Central memory CD8-positive, alpha-beta T cell (primary cell): ENCODE measurements around the gene TBC1D32.
"Not testable (repeated sequence)": the region's sequence is repeated elsewhere in the genome, so short reads cannot be mapped to it uniquely, and the experiment has no call there.

Experiments used
- ATAC-seq: fragments of 150-1000 bp; cut with Tn5 transposase; replicated peaks from 2 replicates; pipeline ENCODE4 v1.10.0; 2022; ENCODE audit warnings: mild to moderate bottlenecking, moderate FRiP score, moderate number of reproducible peaks; ENCODE audit not compliant: poor library complexity, severe bottlenecking; ENCODE audit errors: extremely low read depth
- DNase-seq, 2 donors: peaks; one replicate each; pipeline ENCODE4 v3.0.0; 2021; ENCODE audit warnings: low spot score in 2 of 2
- H3K27ac Mint-ChIP-seq: one replicate; pipeline ENCODE4 v1.8.0; 2022; ENCODE audit warnings: low read depth, mild to moderate bottlenecking, moderate library complexity, mixed read lengths
- H3K27me3 Mint-ChIP-seq: one replicate; pipeline ENCODE4 v1.8.0; 2022; ENCODE audit warnings: mixed read lengths
- H3K36me3 Mint-ChIP-seq: one replicate; pipeline ENCODE4 v1.8.0; 2022; ENCODE audit warnings: mild to moderate bottlenecking, moderate library complexity, mixed read lengths; ENCODE audit not compliant: insufficient read depth
- H3K4me1 Mint-ChIP-seq: one replicate; pipeline ENCODE4 v1.8.0; 2022; ENCODE audit warnings: mixed read lengths
- H3K4me3 Mint-ChIP-seq: one replicate; pipeline ENCODE4 v1.8.0; 2022; ENCODE audit warnings: mild to moderate bottlenecking, moderate library complexity, mixed read lengths
- H3K9me3 Mint-ChIP-seq: one replicate; pipeline ENCODE4 v1.8.0; 2022; ENCODE audit warnings: mixed read lengths

The TBC1D32 gene

DNA sequence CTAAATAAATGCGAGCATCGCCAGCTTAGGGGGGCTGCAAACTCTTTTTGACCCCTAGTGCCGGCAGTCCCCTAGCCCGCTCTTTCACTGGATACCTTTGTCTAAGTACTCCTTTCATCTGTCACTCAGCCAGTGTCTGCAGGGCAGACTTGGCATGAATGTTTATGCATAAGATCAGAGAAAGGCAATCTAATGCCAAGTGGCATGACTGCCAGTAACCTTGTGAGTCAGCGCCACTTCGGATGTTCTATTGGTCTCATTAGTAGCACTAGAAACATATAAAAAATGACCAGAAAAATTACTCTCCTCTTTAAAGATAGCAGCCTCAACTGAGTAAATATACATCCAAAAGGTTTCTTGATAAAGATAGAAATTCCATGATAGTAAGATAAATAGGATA is 192.2 kb downstream of the TBC1D32 start:
- no peak overlapping the region for H3K27ac Mint-ChIP-seq
- no peaks in the 10 kb centered on the region for H3K9me3 Mint-ChIP-seq
- ATAC-seq: no peak
- H3K4me1 Mint-ChIP-seq: no peaks in the 10 kb centered on the region
- no peaks in the 10 kb centered on the region for H3K27me3 Mint-ChIP-seq
- no peak overlapping the region for H3K4me3 Mint-ChIP-seq
- H3K36me3 Mint-ChIP-seq: no peaks in the 10 kb centered on the region
- DNase-seq: no peak

GRCh38 chr6:121135425-121135824 is 198.9 kb downstream of the TBC1D32 start:
- Mint-ChIP-seq H3K27ac (no peak overlapping the region), H3K4me1 (no peaks in the 10 kb centered on the region), H3K36me3 (no peaks in the 10 kb centered on the region), H3K9me3 (no peaks in the 10 kb centered on the region), H3K27me3 (no peaks in the 10 kb centered on the region), H3K4me3 (no peak overlapping the region)
- no peak for DNase-seq
- no peak for ATAC-seq

- no peaks in the 10 kb centered on the region for H3K27me3 Mint-ChIP-seq
- ATAC-seq: no peak
- no peaks in the 10 kb centered on the region for H3K4me1 Mint-ChIP-seq
- no peak overlapping the region for H3K4me3 Mint-ChIP-seq
- H3K36me3 Mint-ChIP-seq: no peaks in the 10 kb centered on the region
- no peak overlapping the region for H3K27ac Mint-ChIP-seq
- no peak for DNase-seq
- H3K9me3 Mint-ChIP-seq: no peaks in the 10 kb centered on the region
These were observed 199.4 kb downstream of the TBC1D32 start for GRCh38 chr6:121134922-121135321.

DNA sequence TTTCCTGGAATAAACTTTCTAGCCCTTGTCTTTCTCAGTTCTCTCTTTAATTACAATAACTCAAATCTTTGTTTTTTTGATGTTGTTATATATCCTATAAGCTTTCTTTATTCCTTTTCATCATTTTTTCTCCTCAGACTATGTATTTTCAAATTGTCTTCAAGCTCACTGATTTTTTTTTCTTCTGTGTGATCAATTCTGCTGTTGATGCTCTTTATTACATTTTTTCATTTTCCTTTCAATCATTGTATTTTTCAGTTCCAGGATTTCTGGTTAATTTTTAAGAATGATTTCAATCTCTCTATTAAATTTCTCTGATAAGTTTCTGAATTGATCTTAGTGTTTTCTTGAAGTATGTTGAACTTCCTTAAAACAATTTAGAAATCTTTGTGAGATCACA is 209.7 kb downstream of the TBC1D32 start:
- Mint-ChIP-seq H3K27ac (no peak overlapping the region), H3K4me3 (no peak overlapping the region), H3K36me3 (peaks cover 3% of the 10 kb centered on the region), H3K9me3 (peaks cover 14% of the 10 kb centered on the region), H3K4me1 (no peaks in the 10 kb centered on the region), H3K27me3 (no peaks in the 10 kb centered on the region)
- ATAC-seq (no peak), DNase-seq (no peak)

DNA sequence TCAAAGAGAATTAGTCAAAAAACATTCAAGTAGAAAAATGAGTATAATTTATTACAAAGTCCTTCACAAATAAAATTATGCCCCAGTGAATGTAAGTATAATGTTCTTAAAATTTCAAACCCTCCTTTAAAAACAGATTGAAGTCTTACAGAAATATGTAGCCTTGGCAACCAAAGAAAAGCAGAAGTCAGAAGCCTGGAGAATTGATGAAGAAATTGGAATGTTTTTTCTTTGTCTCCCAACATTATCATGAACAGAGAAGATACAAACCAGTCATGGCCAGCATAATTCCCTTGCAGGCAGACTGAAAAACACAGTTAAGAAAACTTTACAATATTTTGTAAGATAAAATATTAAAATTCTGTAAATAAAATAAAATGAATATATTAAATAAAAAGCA is 221.9 kb downstream of the TBC1D32 start:
- H3K9me3 Mint-ChIP-seq: no peaks in the 10 kb centered on the region
- H3K36me3 Mint-ChIP-seq: no peaks in the 10 kb centered on the region
- H3K4me3 Mint-ChIP-seq: no peak overlapping the region
- H3K27ac Mint-ChIP-seq: no peak overlapping the region
- no peaks in the 10 kb centered on the region for H3K4me1 Mint-ChIP-seq
- DNase-seq (no peak), ATAC-seq (no peak)
- no peaks in the 10 kb centered on the region for H3K27me3 Mint-ChIP-seq

DNA sequence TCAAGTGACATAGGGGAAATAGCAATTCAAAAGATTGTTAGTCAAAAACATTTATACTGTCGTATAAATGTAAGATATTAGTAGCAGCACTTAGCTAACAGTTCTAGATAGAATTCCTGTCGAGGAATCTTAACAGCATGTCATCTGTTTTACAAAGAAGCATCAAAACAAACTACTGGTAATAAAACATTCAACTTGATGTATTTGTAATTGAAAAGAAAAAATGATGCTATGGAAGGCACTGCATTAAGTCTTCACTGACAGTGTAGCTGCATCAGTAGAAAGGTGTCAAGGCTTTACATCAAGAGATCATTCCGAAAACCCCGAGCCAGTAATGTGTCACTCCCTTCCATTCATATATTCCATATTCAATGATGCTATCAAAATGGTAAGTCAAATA is 223.5 kb downstream of the TBC1D32 start:
- no peaks in the 10 kb centered on the region for H3K27me3 Mint-ChIP-seq

GRCh38 chr6:121106962-121107361 is 227.3 kb downstream of the TBC1D32 start:
- H3K9me3 Mint-ChIP-seq: no peaks in the 10 kb centered on the region
- no peaks in the 10 kb centered on the region for H3K4me1 Mint-ChIP-seq
- H3K4me3 Mint-ChIP-seq: no peak overlapping the region
- H3K27me3 Mint-ChIP-seq: no peaks in the 10 kb centered on the region
- ATAC-seq: no peak
- DNase-seq: no peak
- H3K36me3 Mint-ChIP-seq: no peaks in the 10 kb centered on the region
- H3K27ac Mint-ChIP-seq: no peak overlapping the region

More for the DNA sequence above, 223.5 kb downstream of the TBC1D32 start:
- ATAC-seq (no peak), DNase-seq (no peak)
- no peak overlapping the region for H3K27ac Mint-ChIP-seq
- no peaks in the 10 kb centered on the region for H3K9me3 Mint-ChIP-seq
- no peak overlapping the region for H3K4me3 Mint-ChIP-seq
- no peaks in the 10 kb centered on the region for H3K36me3 Mint-ChIP-seq
- H3K4me1 Mint-ChIP-seq: no peaks in the 10 kb centered on the region

GRCh38 chr6:121105461-121105860 is 228.8 kb downstream of the TBC1D32 start:
- DNase-seq (no peak), ATAC-seq (no peak)
- Mint-ChIP-seq H3K9me3 (no peaks in the 10 kb centered on the region), H3K4me3 (no peak overlapping the region), H3K27me3 (no peaks in the 10 kb centered on the region), H3K36me3 (peaks cover 2% of the 10 kb centered on the region), H3K4me1 (no peaks in the 10 kb centered on the region), H3K27ac (no peak overlapping the region)

DNA sequence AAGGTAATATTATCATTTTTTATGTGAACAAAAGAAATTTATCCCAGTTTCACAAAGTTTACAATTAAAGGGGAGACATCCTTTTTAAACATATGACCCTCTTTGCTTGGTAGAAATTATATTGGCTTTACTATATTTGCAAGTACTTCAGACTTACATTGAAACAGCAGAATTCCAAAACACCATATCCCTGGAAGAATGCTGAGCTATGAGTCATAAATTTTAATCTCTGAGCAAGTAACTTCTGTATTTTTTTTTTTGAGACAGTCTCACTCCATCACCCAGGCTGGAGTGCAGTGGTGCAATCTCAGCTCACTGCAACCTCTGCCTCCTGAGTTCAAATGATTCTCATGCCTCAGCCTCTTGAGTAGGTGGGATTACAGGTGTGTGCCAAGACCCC is 240.4 kb downstream of the TBC1D32 start:
- H3K36me3 Mint-ChIP-seq: no peaks in the 10 kb centered on the region

GRCh38 chr6:121090492-121090891 is 243.8 kb downstream of the TBC1D32 start:
- H3K27me3 Mint-ChIP-seq: no peaks in the 10 kb centered on the region
- H3K27ac Mint-ChIP-seq: no peak overlapping the region
- DNase-seq (no peak), ATAC-seq (no peak)
- no peak overlapping the region for H3K4me3 Mint-ChIP-seq
- no peaks in the 10 kb centered on the region for H3K36me3 Mint-ChIP-seq
- H3K9me3 Mint-ChIP-seq: no peaks in the 10 kb centered on the region
- no peaks in the 10 kb centered on the region for H3K4me1 Mint-ChIP-seq

More for the DNA sequence above, 240.4 kb downstream of the TBC1D32 start:
- H3K27ac Mint-ChIP-seq: no peak overlapping the region
- H3K4me1 Mint-ChIP-seq: no peaks in the 10 kb centered on the region
- H3K9me3 Mint-ChIP-seq: no peaks in the 10 kb centered on the region
- H3K27me3 Mint-ChIP-seq: no peaks in the 10 kb centered on the region
- H3K4me3 Mint-ChIP-seq: no peak overlapping the region
- DNase-seq: no peak
- no peak for ATAC-seq

DNA sequence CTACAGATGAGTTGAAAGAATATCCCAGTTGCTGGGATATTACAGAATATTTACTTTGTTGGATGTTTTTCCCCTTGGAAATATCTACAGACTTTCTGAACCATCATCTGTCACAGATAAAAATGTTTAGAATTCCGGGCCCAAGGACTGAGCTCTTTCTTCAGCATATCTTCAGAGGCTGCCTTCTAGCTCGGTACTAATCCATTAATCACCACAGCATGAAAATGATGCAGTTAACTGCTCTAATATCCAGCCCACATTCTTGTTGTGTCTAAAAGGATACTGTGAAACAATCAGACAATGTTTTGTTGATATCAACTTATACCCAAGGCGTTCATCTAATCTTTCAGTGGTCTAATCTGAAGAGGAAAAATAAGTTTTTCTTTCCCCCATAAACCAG is 247.4 kb downstream of the TBC1D32 start:
- H3K27me3 Mint-ChIP-seq: no peaks in the 10 kb centered on the region
- H3K4me1 Mint-ChIP-seq: no peaks in the 10 kb centered on the region
- no peak for DNase-seq
- no peaks in the 10 kb centered on the region for H3K9me3 Mint-ChIP-seq
- ATAC-seq: no peak
- H3K4me3 Mint-ChIP-seq: no peak overlapping the region
- H3K27ac Mint-ChIP-seq: no peak overlapping the region
- peaks cover 1% of the 10 kb centered on the region for H3K36me3 Mint-ChIP-seq

DNA sequence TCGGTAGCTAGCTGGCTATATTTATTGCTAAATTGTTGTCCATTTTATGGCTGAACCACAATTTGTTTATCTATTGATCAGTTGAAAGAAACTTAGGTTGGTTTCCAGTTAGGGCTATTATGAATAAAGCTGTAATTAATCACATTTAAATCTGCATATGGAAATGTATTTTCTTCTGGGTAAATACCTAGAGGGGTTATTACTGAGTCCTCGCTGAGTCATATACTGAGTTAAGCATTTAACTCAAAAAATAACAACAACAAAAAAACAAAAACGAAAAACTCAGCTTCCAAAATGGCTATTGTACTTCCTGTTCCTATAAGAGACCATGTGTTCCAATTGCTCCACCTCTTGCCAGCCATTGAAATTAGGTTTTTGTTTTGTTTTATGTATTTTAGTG is 258.2 kb downstream of the TBC1D32 start:
- ATAC-seq (no peak), DNase-seq (no peak)
- Mint-ChIP-seq H3K36me3 (peaks cover 2% of the 10 kb centered on the region), H3K27ac (no peak overlapping the region), H3K4me1 (no peaks in the 10 kb centered on the region), H3K27me3 (no peaks in the 10 kb centered on the region), H3K4me3 (no peak overlapping the region), H3K9me3 (peaks cover 3% of the 10 kb centered on the region)

- DNase-seq, H3K27ac Mint-ChIP-seq, H3K27me3 Mint-ChIP-seq, H3K4me3 Mint-ChIP-seq, H3K4me1 Mint-ChIP-seq, ATAC-seq, H3K36me3 Mint-ChIP-seq: not testable (repeated sequence)
- peaks cover 12% of the 10 kb centered on the region for H3K9me3 Mint-ChIP-seq
These were observed 265.5 kb downstream of the TBC1D32 start for GRCh38 chr6:121068749-121069148.

DNA sequence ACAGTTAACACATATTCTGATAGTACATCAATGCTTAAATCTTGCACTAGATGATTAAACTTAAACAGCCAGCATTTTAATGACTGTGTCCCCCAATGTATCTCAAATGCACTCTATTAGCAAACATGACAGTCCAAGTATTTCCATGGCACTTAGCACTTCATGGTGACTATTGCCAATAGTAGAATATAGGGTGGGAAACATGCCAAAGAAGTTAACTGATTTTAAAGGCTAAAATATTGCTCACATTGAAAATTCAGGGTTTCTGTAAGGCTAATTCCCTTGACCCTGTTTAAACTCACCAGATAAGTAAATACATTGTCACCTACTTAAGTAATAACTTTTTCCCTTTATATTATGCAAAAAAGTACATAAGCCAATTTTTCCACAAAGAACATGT is 266.9 kb downstream of the TBC1D32 start:
- Mint-ChIP-seq H3K9me3 (peaks cover 12% of the 10 kb centered on the region), H3K36me3 (peaks cover 2% of the 10 kb centered on the region), H3K27ac (no peak overlapping the region), H3K4me1 (no peaks in the 10 kb centered on the region), H3K27me3 (no peaks in the 10 kb centered on the region), H3K4me3 (no peak overlapping the region)
- ATAC-seq: no peak
- no peak for DNase-seq
